Breast epithelium (tissue), 3 donors: ENCODE results near the gene TAAR6.

Experiments
- POLR2A ChIP-seq: fragments of 450-650 bp; IDR thresholded peaks from one replicate; pipeline ENCODE4 v1.6.1; 2016; ENCODE audit warnings: antibody characterized with exemption, mild to moderate bottlenecking, moderate library complexity
- TF ChIP-seq, protein P1 (sequence below), 3 donors: fragments of 450-650 bp; IDR thresholded peaks; one replicate each; pipeline ENCODE4 v1.5.1; 2016 to 2017; ENCODE audit warnings: antibody characterized with exemption in 3 of 3, mild to moderate bottlenecking in 3 of 3, moderate library complexity in 3 of 3

DNA sequence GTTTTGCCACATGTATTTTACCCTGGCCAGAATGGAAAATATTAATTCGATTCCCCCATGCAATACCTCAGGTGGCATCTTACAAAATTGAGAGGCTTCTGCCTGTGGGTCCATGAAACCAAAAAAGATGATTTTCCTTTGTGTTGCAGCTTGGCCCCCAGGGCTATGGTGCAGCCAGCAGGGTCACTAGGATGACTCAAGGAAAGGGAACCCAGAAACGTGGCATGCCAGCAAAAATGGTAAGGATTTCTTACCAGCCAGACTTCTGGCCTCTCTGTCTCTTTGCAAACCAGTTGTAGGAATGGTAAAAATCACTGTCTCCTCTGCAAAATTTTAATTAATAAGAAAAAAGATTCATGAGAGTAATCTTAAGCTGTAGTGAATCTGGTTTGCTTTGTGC lies 43.7 kb upstream of the TAAR6 start:
- TF ChIP-seq, protein P1, sequence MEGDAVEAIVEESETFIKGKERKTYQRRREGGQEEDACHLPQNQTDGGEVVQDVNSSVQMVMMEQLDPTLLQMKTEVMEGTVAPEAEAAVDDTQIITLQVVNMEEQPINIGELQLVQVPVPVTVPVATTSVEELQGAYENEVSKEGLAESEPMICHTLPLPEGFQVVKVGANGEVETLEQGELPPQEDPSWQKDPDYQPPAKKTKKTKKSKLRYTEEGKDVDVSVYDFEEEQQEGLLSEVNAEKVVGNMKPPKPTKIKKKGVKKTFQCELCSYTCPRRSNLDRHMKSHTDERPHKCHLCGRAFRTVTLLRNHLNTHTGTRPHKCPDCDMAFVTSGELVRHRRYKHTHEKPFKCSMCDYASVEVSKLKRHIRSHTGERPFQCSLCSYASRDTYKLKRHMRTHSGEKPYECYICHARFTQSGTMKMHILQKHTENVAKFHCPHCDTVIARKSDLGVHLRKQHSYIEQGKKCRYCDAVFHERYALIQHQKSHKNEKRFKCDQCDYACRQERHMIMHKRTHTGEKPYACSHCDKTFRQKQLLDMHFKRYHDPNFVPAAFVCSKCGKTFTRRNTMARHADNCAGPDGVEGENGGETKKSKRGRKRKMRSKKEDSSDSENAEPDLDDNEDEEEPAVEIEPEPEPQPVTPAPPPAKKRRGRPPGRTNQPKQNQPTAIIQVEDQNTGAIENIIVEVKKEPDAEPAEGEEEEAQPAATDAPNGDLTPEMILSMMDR (IDR thresholded peaks at IDR 0.05), result no peak
- no peak for TF ChIP-seq POLR2A
